Midbrain (tissue), 1 donor: ENCODE data around the gene GSTM3.
A peak's percentile ranks its signal among the peaks of the same experiment; 100 is the strongest.
"Not testable (repeated sequence)": the region's sequence is repeated elsewhere in the genome, so short reads cannot be mapped to it uniquely, and the experiment has no call there.

Source experiments
- DNase-seq: peaks from one replicate; lab custom pipeline; 2025; lab: John Stamatoyannopoulos, UW

The GSTM3 gene

DNA sequence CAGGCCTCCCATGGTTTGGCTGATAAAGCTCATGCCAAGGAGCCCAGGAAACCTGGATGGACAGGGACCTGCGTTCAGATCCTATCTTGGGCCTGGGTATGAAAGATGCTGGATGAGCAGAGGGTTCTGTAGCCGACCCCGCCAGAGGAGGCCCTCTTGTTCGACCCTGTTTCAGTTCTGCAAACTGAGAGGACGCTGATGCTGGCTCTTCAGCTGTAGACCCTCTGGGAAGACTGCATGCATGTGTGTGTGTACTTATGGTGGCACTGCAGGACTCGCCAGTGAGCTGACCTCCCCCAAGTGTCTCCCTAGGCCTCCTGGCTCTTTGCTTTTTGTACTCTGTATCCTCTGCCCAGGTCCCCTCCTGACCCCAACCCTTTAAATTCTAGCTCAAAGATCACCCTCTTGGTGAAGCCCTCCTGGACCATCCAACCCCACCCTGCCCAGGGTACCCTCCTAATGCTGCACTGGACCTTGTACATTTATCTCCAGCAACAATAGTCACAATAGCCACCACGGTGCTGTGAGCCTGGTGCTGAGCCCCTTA lies 21.3 kb upstream of the GSTM3 start:
- DNase-seq = no peak

DNA sequence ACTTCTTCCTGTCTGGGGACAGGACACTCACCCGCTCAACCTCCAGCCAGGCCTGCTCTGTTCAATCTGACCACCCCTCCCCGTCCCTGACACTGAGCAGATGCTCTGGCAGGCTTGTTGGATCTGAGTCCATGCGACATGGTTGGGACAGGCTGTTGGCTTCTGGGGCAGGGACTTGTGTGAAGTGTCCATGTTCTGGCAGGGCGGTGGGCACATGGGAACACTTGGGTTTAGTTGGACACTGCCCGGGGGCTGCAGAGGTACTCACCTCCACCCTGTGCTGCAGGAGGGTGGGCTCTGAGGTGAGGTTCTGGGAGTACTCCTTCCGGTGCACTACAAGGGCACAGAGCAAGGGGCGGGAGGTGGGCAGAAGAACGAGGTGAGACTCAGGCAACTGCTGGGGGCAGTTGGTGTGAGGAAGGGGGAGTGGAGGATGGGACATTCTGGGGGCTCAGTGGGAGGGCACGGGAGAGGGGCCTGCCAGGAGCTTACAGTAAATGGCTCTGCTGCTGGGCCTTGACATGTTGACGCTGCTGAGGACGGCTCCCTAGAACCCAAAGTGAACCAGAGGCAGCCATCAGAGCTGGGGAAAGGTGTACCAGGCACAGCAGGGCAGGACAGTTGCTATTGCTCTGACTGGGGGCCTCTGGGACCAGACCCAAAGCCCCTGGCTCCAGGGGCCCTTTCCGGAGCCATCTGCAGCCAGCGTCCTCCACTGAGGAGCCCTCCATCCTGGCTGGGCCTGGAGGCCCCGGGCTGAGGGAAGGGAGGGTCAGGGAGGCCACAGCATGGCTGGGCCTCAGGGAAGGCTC lies 20.6 kb upstream of the GSTM3 start:
- DNase-seq = no peak

GRCh38 chr1:109760581-109761226 lies 19.9 kb upstream of the GSTM3 start:
- no peak for DNase-seq

DNA sequence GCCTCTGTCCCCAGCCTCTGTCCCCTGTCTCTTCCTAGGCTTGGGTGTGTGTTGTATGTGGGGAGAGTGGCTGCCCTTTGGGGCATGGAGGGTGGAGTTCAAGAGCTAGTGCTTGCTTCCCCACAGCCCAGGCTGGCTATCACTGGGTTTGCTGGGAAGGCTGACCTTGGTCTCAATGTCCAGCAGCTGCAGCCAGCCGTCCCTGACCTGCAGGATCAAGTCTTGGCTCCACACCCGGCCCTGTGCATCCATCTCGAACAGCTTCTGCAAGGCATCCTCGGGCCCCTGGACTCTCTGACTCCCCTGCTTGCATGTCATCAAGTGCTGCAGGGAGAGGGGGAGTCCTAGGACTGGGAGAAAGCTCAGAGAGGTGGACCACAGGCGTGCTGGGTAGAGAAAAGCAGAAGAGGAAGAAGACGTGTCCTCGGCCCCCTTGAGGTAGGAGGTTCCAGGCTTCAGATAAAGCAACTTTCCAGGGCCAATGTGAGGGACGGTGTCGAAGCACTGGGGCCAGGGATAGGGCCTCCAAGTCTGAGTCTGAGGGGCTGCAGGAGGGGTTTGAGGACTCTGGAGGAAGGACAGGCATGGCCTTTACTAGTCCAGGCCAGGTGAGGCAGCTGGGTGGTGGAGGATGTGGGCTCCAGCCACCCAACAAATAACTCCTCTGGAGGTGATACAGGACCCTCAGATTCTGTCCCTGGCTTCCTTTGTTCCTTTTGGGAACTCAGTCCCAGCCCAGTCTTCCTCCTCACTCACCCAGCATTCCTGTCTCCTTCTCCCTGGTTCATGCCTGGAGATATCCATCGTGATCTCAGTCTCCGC lies 18.9 kb upstream of the GSTM3 start:
- DNase-seq = no peak

DNA sequence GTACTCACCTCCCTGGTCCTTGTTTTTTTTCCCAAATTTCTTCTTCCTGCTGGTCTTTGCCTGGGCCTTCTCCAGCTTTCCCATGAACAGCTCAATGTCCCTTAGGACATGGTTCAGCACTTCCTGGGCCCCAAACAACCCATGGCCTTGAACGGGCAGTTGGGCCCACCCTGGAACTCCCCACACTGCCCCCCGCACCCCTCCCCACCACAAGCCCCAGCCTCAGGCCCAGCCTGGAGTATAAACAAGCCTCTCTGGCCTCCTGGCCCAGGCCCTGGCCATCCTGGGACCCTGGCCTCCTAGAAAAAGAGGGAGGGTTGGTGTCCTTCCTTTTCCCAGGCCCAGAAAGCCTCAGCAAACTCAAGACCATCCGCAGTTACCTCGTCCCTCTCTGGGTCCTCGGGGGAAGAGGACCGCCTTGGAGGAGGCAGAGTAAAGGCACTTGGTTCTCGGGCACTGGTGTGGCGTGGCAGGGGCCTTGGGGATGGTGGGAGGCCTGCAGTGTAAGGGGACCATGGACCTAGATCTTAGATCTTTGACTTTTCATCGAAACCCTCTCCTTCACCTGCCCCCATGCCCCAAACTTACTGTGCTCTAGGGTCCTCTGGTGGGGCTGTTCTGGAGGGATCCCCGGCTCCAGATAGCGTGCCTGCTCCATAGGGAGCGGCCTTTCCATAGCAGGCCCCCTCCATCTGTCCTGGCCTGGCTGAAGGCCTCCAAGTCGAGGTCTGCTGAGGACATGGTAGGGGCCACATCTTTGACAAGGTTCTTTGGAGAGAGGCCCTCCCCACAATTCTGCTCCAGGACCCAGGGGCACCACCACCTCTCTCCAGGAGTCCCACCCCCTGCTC lies 17.3 kb upstream of the GSTM3 start:
- DNase-seq = no peak

DNA sequence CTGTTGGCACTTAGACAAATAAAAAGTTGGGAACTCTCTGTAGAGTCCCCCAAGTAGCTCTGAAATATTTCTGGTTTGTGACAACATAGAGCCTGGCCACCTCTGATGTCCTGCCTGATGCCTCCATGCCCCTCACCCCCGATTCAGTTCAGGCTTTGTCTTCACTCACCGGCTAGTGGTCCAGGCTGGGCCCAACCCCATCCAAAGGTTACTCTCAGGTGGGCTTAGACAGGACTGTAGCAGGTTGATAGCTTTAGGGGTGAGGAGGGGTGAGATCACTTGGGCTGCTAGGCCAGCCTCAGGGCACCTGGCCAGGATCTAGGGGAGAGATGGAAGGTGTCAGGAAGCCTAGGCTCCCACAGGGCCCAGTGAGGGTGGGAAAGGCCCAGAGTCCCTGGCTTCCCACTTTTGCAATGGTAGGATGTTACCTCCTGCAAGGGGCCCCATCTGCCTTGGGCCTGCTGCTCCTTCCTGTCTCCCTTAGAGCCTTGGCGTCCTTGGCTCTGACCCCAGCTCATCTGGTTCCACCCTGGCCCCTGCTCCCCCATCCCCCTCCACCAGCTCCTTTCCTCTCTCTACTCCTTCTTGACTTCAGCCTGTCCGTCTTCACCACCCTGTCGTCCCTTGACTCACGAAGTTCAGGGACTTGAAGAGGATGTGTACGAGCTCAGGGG lies 16.1 kb upstream of the GSTM3 start:
- DNase-seq = no peak

DNA sequence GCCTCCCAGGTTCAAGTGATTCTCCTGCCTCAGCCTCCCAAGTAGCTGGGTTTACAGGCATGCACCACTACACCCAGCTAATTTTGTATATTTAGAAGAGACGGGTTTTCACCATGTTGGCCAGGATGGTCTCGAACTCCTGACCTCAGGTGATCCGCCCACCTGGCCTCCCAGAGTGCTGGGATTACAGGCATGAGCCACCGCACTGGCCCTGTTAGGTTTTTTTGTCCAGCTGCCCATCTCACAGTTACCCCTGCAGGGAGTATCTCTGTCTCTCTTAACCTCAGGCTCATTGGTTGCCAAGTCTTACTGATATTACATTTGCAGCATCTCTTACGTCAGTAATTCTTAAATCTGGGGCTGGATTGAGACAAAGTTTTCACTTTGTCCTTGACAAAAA lies 15.5 kb upstream of the GSTM3 start:
- DNase-seq = not testable (repeated sequence)

- no peak for DNase-seq
Measured at GRCh38 chr1:109754738-109755137, 13.9 kb upstream of the GSTM3 start.

DNA sequence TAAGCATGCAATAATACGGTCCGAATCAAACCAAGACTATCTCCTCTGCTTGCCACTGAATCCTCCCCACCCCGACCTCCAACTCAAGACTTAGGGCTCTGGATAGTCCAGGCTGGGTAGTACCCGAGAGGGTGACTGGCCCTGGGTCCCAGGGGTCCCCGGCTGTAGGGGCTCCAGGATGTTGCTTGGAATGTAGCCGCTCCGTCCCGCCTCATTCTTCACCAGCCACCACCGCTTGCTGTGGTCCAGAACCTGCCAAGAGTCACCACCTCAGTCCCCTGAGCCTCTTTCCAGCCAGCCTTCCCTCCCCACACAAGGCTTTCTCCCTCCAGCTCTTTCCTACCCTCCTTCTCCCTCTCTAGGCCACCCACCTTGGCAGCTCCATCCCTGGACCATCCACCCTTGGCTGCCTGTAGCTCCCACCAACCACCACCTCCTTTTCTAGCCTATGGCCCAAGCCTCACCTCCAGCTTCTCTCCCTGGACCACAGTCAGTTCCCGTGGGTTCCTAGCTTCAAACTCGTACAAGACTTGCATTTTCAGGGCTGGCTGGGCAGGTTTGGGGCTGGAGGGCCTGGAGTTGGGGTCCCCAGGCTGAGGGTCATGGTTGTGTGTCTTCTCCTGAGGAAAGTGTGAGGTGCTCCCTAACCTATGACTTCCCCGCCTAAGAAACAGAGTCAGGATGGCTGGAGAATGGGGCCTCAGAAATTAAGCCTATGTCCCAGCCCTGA lies 10.9 kb upstream of the GSTM3 start:
- no peak for DNase-seq

DNA sequence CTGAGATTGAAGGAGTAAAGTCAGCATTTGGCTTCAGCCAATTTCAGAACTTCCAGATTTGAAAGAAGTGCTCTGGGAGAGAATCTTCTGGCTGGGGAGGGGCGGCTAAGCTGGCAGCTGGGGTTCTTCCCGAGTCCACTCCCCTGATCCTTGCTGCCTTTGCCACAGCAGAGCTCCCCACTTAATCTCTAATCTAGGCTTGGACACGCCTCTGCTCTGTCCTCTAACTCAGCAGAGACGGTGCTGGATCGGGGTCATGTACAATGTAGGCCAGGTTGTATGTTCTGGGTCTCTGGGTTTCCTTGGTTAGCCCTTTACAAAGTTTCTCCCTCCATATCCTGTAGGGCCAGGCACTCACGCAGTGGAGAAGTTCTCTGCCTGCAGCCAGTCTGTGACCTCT lies 10.1 kb upstream of the GSTM3 start:
- no peak for DNase-seq

DNA sequence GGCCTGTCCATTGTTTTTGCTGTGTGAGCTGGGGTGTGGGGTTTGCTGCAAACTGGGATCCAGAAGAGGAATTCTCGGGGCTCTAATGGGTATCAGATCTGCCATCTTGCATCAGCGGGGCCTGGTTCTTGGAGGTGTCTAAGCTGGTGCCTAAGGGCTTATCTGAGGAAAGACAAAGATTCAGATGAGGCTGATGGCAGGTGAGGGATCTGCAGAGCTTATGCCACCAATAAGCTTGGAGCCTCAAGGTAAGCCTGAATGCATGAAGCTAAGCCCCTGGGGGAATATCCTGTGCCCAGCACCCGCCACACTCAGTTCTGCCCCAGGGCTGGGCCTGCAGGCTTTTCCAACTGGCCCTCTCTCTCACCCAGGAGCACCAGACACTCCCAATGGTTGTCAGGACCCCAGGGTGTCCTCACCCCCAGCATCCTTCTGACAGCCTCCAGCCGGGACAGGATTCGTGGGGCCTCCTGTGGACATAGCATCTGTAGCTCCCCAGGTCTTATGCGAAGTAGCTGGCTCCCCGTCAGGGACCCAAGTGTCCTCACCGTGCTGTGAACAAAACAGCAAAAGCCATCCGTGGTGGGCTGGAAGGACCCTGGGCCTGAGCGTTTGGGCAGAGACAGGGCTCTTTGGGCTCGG lies 9.5 kb upstream of the GSTM3 start:
- DNase-seq = no peak

DNA sequence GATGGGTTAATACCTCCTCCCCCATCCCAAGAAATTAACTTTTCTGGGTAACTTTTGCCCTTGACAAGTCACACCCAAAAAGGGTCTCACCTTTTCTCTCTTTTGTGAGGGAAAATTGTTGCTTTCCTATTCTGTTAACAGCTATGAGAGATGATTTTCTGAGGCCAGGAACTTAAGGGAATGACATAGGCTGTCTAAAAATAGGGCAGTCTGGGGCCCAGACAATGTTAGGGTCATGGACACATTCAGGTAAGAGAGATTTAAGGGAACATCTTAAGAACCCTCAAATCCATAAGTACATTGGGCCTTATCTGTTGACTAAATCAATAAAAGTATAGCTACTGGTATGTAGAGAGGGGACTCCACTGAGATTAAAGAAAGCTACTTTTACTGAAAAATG lies 8.4 kb upstream of the GSTM3 start:
- DNase-seq = no peak

GRCh38 chr1:109748311-109748710 lies 7.5 kb upstream of the GSTM3 start:
- not testable (repeated sequence) for DNase-seq

DNA sequence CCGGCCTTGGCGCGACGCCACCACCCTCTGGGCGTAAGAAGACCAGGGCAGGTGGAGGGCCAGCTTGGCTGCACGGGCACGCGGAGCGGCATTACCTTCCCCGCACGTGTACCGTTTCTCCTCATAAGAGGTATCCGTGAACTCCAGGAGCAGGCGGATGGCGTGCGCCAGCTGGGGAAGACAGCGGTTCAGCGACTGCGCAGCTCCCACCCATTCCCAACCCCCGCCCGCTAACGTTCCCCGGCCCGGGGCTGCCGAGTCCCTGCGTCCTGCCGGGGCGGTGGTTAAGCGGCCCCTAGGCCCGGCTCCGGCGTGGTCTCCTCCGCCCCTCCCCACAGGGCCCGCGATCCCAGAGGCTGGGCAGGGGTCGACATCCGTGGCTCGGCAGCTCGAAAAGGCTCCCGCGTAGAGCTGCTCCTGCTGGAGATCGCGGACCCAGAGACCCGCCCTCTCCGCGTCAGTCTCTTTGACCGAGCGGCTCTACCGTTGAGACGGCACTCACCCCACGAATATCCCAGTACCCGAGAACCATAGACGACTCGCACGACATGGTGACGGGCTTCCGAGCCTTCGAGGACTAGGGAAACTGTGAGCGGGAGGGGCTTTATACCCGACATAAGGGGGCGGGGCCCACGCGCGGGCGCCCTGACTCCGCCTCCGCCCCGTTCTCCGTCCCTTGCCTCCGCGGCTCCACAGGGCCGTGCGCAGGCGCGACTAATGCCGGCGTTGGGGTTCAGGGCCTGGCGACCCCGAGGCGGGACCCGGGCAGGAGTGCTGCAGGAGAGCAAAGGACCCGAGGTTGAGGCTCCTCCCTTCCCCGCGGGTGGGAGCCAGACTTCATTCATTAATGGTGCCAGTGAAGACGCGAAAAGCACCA lies 862 bp downstream of the GSTM3 start:
- peak; percentile 74 for DNase-seq

GRCh38 chr1:109733236-109733870 lies 7.5 kb downstream of the GSTM3 start:
- no peak for DNase-seq

GRCh38 chr1:109732390-109732881 lies 8.4 kb downstream of the GSTM3 start:
- DNase-seq = no peak

DNA sequence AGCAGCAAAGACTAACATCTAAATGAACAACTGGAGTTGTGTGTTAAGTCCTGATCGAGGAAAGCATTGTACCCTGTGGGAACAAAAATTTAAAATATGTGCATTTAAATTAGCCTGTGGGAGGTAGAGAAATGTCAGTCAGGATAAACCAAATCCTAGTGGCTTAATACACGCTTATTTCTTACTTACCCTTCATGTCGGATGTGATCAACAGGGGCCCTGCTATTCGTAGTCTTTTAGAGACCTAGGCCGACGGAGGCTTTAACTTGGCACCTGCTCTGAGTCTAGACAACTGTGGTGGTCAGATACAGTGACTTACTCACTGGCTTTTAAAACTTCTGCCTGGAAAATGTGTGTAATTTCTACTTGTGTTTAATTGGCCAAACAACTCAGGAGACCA lies 10.2 kb downstream of the GSTM3 start:
- DNase-seq = no peak

GRCh38 chr1:109728870-109729269 lies 12.0 kb downstream of the GSTM3 start:
- no peak for DNase-seq
